Mucosa of descending colon (tissue), 3 donors: ENCODE measurements around the gene NCOA4. TPM values are rescaled to one million over a fixed set of nuclear protein-coding genes. Genes with fewer than 3 reads are reported as not detected.
"Not testable (repeated sequence)": the region's sequence is repeated elsewhere in the genome, so short reads cannot be mapped to it uniquely, and the experiment has no call there.

Experiments
- ATAC-seq: fragments of 200-7000 bp; cut with Tn5 transposase; one replicate; pipeline ENCODE4 v1.9.1; 2020; ENCODE audit warnings: mild to moderate bottlenecking, moderate library complexity
- DNase-seq, 3 donors: peaks; one replicate each; pipeline ENCODE4 v3.0.0-alpha.2; 2020
- H3K36me3 ChIP-seq: fragments of 200-600 bp; one replicate; pipeline ENCODE4 v1.8.0; 2021; ENCODE audit warnings: low read depth, mild to moderate bottlenecking
- H3K4me1 ChIP-seq: fragments of 200-600 bp; one replicate; pipeline ENCODE4 v1.8.0; 2021; ENCODE audit warnings: low read depth, mild to moderate bottlenecking
- H3K4me3 ChIP-seq: fragments of 200-600 bp; one replicate; pipeline ENCODE4 v1.8.0; 2021; ENCODE audit warnings: mild to moderate bottlenecking
- H3K9me3 ChIP-seq: fragments of 200-600 bp; one replicate; pipeline ENCODE4 v1.8.0; 2021; ENCODE audit warnings: mild to moderate bottlenecking
- CTCF ChIP-seq: fragments of 200-600 bp; IDR thresholded peaks from one replicate; pipeline ENCODE4 v1.8.0; 2022; ENCODE audit warnings: antibody characterized with exemption, mild to moderate bottlenecking
- intact Hi-C, 2 donors: fragments of 100-400 bp; cut with DNase I in 1 of 2; cut with micrococcal nuclease in 1 of 2; formaldehyde crosslinking; loops; one replicate each; pipeline versions ENCODE4 v1.11.0 to v1.11.1; 2022; cut with DNase I, micrococcal nuclease
- total RNA-seq, 3 donors: library from RNA; stranded (reverse); fragmentation: NEBNext Ultra II Directional in 2 of 3; extraction: Animal tissue kit (Norgen Biotek cat#: 25700) in 2 of 3; gene quantifications; one replicate each; pipeline versions ENCODE4 v1.2.1 to v1.2.4, GENCODE V29; 2021 to 2023
- donor health status: DM: no; HTN: no; CAD: no; lungs with moderate emphysema.
- donor health status: DM: no; HTN: no; CAD: no.
- donor health status: DM: no; HTN: yes; CAD: no.

The NCOA4 gene
- total RNA-seq, 3 donors from 2014 or later, result 183 to 206 (median 193) TPM

DNA sequence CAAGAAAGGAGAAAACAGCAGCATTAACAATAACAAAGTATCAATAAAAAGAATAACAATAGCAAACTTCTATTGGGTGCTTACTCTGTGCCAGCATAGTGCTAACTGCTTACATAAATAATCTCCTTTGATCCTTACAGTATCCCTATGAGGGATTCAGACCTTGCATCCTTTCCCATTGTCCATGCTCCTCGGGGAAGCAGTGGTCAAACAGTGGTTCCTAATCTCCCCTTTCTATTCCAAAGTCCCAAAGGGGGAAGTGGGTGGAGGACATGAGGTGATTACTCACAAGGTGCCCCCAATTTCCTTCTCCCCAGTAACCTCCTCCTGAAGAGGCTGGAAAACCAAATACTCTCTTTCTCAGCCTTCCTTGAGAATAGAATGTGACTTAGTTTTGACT, 37.7 kb upstream of the NCOA4 start:
- H3K4me1 ChIP-seq, result no peaks in the 10 kb centered on the region
- ATAC-seq, result no peak
- intact Hi-C loops, result no loop called here
- no peak for TF ChIP-seq CTCF
- no peaks in the 10 kb centered on the region for H3K9me3 ChIP-seq
- H3K4me3 ChIP-seq, result no peak overlapping the region
- DNase-seq, result no peak
- no peaks in the 10 kb centered on the region for H3K36me3 ChIP-seq

GRCh38 chr10:46064269-46064817, 33.9 kb upstream of the NCOA4 start:
- Histone ChIP-seq H3K4me1 (no peaks in the 10 kb centered on the region), H3K36me3 (no peaks in the 10 kb centered on the region), H3K9me3 (no peaks in the 10 kb centered on the region), H3K4me3 (no peak overlapping the region)
- intact Hi-C loops, result no loop called here
- ATAC-seq, result no peak
- no peak for DNase-seq
- TF ChIP-seq CTCF, result no peak

DNA sequence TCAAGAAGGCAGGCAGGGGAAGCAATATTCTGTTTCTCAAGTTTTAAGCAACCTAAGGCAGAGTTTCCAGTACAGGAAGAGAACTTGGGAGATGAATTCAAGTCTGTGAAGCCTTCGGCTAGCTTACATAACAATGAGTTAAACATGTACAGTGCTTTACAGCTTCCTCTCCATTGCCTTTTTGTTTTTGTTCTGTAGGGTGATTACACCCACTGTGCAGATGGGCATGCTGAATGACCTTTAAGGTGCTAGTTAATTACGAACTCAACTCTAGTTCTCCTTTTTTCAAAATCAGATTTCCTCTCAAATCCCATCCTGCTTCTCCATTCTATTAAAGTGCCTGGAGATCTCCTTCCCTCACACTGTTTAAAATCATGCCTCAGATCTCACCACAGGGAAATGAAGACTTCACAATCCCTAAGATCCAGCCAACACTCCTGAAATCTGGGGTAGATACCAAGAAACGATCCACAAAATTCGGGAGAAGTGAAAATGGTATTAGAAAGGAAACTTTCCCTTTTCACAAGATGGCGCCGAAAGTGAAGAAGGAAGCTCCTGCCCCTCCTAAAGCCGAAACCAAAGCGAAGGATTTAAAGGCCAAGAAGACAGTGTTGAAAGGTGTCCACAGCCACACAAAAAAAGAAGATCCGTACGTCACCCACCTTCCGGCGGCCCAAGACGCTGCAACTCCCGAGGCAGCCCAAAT, 32.5 kb upstream of the NCOA4 start:
- no peaks in the 10 kb centered on the region for H3K4me1 ChIP-seq
- H3K9me3 ChIP-seq, result no peaks in the 10 kb centered on the region
- ATAC-seq (no peak), DNase-seq (no peak)
- H3K36me3 ChIP-seq, result no peaks in the 10 kb centered on the region
- H3K4me3 ChIP-seq, result no peak overlapping the region
- intact Hi-C loops, result no loop called here
- no peak for TF ChIP-seq CTCF

DNA sequence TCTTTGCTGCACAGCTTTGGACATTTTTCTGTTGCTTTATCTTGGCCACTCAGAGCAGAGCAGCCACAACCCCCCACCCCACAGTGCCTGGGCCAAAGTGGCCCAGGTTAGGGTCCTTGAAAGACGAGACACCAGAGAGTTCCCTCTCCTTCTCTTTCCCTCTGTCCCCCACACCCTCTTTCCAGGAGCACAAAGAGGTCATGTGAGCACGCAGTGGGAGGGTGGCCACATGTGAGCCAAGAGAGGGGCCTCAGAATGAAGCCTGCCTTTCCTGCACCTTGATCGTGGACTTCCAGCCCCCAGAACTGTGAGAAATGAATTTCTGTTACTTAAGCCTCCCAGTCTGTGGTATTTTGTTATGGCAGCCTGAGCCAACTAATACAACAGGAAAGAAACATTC, 30.3 kb upstream of the NCOA4 start:
- no peak for TF ChIP-seq CTCF
- Histone ChIP-seq H3K36me3 (no peaks in the 10 kb centered on the region), H3K9me3 (peaks cover 8% of the 10 kb centered on the region)

DNA sequence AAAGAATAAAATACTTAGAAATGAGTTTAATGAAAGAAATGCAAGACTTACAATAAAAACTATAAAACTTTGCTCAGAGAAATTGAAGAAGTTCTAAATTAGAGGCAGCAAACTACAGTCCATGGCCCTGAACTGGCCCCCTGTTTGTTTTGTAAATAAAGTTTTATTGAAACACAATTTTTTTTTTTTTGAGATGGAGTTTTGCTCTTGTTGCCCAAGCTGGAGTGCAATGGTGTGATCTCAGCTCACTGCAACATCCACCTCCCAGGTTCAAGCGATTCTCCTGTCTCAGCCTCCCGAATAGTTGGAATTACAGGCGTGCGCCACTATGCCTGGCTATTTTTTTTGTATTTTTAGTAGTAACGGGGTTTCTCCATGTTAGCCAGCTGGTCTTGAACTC, 27.5 kb upstream of the NCOA4 start:
- H3K36me3 ChIP-seq, ATAC-seq, H3K4me1 ChIP-seq, DNase-seq, H3K9me3 ChIP-seq, H3K4me3 ChIP-seq, intact Hi-C loops: not testable (repeated sequence)

More for the DNA sequence above, 30.3 kb upstream of the NCOA4 start:
- Histone ChIP-seq H3K4me1 (no peaks in the 10 kb centered on the region), H3K4me3 (no peak overlapping the region)
- ATAC-seq, result no peak
- intact Hi-C loops, result no loop called here
- DNase-seq, result no peak

- DNase-seq (no peak), ATAC-seq (no peak)
- Histone ChIP-seq H3K36me3 (no peaks in the 10 kb centered on the region), H3K4me3 (no peak overlapping the region), H3K9me3 (peaks cover 8% of the 10 kb centered on the region), H3K4me1 (no peaks in the 10 kb centered on the region)
- intact Hi-C loops, result no loop called here
- TF ChIP-seq CTCF, result no peak
Observed at GRCh38 chr10:46057038-46057437, 26.6 kb upstream of the NCOA4 start.
